Stimulated activated CD8-positive, alpha-beta memory T cell treated with anti-CD3 and anti-CD28 coated beads, Interleukin-7, amount 100 ng/mL, for 24 hours (primary cell): Measurements from ENCODE around the gene ITGA11.

Source experiments
- DNase-seq: peaks from one replicate; pipeline ENCODE4 v3.0.0-alpha.2; 2020; ENCODE audit warnings: low read depth

Gene ITGA11

DNA sequence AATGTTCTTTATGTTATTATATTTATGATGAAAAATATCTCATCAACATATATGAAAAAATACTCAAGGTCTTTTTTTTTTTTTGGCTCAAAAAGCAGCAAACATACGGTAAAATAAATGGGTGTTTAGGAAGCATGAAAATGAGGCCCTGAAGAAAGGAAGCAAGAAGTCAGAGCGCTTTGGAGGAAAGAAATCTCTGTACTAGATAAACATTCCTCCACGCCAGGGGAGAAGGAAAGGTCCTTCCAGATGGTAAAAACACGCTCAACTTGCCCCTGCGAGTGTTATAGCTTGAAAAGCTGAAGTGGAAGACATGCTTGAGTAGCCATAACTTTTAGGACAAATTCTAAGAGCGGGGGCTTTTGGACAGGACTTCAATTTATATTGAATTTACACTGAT, 101.5 kb downstream of the ITGA11 start:
- no peak for DNase-seq

DNA sequence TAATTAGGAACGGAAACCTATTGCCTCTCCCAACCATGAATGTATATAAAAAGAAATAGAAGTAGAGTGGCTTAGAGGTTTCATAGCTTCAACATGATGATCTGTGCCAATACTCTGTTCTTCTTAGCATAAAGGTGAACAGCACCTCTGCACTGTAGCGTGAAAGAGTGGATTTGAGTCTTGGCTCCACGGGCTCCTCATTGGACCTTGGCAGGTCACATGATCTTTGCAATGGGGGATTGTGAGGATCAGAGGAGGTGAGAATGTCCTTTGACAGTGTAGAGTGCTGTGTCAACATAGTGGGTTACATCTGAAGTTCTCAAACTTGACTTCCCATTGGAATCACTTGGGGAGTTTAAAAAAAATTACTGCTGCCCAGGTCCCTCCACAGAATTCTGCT, 103.0 kb downstream of the ITGA11 start:
- DNase-seq: no peak

DNA sequence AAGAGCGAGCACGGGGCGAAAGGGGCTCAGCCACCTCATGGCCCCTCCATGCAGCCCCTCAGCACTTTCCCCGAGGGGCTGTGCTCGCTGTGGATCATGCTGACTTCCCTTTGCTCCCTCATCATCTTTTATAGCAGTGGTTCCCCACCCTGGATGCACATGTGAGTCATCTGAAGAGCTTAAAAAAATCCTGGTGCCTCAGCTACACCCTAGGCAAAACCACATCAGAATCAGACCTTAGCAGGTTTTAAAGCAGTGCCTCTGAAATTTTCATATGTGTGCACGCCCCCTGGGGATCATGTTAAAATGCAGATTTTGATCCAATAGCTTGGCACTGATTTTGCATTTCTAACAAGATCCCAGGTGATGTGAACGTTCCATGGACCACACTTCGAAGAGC, 103.5 kb downstream of the ITGA11 start:
- DNase-seq: no peak

DNA sequence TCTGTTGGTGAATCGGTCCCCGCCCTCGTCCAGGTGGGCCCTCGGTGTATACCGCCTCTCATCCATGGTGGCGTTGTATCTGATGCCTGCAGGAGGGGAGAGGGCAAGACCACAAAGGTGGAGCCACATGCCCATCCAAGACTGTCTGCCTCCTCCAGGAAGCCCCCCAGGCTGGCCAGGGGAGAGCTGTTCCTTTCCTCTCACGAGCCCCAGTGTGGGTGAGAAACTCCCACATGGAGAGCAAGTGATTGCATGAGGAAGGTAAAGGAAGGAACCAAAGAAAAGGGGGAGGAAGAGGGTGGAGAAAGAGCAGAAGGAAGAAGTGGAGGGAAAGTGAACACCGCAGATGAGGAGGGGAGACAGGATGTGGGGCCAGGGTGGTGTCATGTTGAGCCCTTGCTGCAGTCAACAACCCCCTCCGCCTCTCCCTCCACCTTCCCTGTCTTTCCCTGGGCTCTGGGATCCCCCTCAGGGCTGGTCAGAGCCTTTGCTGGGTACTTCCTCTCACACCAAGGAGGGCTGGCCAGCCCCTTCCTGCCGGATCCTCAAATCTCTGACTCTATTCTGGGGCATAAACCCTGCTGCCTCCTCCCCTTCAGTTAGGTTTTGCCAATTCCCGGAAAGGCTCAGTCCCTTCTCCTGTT, 105.1 kb downstream of the ITGA11 start:
- DNase-seq: no peak

DNA sequence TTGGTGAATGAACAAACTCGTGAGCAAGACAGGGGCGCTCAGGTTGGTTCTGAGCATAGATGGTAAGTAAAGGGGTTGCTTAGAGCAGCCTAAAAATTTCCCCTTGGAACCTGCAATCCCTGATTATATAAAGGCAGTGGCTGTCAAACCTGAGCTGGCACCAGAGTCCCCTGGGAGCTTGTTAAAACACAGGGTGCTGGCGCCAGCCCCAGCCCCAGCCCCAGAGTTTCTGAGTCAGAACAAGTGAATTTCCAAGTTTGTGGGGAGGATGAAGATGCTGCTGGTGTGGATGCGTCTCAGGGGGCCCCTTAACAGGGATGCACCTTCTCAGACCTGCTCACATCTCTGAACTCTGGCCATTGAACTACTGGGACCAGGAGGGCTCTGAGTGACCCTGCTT, 106.2 kb downstream of the ITGA11 start:
- DNase-seq: no peak

DNA sequence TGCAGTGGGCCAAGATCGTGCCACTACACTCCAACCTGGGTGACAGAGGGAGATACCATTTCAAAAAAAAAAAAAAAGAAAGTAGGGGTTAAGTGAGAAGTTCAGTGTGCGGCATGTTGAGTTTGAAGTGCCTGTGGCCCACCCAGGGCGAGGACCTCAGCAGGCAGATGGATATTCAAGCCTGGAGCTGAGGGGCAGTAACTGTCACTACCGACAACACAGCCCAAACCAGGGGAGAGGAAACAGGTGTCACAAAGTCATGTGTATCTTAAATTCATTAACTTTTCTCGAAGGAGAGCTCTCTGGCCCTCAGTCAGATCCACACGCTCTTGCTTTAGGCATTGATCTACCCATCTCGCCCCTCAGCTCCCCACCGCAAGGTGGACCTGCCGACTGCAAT, 109.2 kb downstream of the ITGA11 start:
- no peak for DNase-seq

DNA sequence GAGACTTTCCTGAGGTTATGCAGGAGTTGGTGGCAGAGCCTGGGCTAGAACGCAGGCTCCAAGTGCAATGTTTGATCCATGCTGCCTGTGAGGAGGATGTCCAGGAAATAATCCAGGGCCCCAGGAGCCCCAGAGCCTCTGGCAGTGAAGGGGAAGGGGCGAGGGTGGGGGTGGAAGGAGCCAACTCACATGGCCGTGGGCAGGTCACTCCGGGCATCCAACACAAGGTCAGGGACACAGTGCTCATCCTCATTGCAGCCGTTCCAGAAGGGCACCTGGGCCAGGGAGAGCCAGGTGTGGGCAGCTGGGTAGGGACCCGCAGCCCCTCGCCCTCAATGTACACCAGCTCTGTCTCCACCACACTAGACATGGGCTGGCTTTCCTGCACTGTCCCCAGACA, 110.7 kb downstream of the ITGA11 start:
- no peak for DNase-seq

DNA sequence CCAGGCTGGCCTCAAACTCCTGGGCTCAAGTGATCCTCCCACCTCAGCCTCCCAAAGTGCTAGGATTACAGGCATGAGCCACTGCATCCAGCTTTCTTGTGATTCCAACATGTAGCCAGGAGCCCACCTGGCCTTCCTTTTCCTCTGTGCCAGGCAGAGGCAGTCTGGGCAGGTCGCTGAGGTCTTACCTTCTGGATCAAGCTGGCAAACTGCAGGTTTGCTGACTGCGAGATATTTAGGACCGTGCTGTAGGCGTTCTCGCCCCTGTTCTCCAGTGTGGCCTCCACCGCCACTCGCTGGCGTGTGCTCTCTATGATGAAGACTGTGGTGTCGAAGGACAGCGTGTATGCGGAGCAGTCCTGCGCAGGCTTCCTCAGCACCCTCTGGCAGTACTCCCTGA, 112.0 kb downstream of the ITGA11 start:
- no peak for DNase-seq

DNA sequence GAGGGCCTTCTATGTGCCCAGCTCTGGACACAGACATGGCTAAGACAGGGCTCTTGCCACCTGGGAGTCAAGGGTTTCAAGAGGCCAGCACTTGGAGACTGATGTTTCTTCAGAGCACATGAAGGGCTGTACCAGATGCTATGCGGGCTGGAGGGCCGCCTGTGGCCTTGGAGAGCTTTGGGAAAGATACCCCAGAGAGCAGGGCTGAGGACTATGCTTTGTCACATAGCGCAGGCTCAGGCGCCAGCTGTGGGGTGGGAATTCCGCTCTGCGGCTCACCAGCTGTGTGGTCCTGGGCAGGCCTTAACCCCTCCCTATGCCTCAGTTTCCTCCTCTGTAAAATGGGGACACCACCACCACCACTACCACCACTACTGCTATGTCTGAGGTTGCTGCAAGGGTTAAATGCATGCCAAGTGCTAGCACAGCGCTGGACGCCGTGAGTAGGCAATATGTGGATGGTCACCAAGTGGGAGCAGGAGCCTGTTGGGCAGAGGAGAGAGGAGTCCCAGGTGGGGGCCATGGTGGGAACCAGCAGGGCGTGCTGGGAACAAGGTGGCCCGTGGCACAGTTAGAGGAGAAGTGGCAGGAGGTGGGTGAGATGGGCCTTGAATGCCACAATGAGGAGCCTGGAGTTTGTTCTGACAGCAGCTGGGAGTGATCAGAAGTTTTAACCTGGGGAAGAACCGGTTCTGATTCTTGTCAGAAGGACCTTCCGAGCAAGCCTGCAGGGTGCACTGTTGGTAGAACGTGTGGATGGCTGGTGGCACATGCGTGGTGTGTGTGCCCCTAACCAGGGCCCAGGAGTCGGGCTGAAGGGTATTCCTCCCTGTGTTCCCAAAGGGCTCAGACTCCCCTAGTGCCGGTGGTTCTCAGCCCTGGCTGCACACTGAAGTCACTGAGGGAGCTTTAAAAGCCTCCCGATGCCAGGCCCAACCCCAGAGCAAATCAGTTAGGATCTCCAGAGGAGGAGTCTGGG, 112.7 kb downstream of the ITGA11 start:
- DNase-seq: no peak

DNA sequence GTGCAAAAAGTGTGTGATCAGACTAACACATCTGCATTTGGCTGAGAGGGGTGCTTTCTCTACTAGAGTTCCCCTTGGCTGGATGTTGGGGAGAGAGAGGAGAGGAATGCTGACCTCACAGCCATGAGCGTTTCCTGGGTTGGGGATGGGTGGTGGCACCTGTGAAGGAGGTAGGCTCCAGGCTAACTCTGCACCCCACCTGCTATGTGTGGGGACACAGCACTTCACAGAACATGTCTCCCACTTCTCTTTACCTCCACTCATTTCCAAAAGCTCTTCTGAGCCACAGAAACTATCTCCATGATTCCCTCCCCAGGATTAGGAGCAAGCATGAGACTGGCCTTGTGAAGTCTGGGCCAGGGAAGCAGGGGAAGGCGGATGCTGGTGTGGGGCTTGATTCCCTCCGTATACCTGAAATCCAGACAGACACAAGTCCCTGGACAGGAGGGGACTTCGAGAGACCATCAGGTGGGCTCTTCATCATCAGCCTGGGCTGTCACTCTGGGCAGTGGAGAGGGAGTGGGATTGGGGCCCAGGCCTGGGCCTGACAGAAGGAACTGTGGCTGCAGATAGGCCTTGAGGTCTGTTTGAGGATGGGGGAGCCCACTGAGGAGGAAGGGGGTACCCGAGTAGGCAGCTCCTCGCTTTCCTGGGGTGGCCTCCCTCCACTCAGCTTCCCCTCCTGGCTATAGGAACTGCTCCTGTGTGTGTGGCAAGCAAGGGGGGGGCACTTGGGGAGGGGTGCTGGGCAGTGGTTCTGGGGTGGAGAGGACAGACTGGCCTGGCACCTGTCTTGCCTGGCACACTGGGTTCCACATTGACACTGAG, 113.7 kb downstream of the ITGA11 start:
- no peak for DNase-seq

DNA sequence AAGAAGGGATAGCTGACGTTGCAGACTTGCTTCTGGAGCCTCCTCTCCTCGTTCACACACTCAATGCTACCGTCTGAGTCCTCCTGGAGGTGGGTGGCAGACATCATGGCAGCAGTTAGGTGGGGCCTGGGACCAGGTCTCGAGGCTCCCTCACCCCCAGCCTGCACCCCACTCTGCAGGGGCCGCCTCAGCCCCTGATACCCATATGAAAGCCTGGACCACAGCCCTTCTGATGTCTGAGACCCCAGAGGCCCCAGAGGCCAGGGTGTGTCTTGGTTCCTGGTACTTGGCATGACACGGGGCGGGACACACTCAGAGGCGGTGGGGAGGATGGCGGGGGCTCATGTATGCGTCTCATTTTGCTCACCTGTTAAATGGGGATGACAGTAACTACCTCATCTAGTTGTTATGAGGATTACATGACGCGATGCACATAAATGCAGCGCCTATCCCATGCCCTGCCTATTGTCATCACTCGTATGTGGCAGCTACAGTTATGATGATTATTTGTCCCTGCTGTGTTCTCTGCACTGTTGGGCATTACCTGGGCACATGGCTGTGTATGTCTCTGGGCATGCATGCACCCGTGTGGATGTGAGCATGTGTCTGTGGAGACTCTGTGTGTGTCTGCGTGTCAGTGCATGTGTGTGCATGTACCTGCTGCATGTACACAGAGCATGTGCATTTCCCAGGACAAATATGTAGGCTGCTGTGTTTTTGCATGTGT, 114.5 kb downstream of the ITGA11 start:
- DNase-seq: no peak

DNA sequence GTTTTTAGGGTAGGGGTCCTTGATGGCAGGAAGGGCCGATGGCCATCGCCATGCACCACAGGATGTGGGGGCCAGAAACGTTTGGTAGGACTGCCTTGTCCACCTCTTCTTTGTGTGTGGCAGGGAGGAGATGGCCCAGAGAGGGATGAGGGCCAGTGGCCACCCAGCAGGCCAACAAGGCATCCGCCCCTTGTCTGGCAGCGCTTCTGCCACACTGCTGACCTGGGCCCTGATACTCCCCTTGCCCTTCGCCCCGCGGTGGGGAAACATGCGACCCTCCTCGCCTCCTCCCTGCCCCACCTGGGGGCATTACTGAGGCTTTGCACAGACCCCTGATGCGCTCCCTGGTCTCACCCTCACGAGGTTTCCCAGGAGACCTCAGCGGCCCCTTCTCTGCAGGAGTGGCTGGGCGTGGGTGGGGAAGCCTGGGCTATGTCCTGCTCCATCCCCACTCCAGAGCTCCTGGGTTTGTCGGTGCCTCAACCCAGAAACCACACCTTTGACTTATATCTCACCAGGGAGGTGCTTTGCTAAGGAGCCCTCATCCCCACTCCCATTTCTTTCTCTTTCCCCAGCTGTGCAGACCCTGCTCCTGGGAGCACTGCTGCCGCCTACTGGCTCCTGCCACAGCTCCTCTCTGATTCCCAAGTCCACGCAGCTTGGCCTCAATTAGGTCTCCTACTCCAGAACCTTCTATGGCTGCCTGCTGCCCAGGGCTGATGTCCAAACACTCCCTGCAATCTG, 115.7 kb downstream of the ITGA11 start:
- no peak for DNase-seq

DNA sequence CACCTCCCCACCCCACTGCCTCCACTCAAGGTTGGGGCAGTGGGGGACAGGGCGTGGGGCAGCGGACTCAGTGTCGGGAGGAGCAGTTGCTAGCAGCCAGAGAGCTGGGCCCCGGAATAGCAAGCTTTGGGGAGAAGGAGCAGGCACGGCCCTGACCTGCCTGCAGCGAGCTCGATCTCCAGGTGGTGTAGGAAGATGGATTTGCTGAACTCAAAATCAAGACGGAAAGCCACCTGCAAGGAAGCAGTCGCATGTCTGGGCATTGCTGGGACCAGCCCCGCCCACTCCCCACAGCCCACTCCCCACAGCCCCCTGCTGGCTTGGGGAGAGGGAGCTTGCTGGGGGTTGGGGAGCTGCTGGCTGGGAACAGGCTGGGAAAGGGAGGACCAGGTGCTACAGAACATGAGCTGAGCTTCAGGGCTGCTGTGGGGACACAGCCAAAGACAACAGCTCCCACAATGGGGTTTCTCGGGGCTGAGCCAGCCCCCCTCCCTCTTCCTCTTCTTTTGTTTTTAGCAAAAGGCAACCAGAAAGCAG, 116.4 kb downstream of the ITGA11 start:
- no peak for DNase-seq

DNA sequence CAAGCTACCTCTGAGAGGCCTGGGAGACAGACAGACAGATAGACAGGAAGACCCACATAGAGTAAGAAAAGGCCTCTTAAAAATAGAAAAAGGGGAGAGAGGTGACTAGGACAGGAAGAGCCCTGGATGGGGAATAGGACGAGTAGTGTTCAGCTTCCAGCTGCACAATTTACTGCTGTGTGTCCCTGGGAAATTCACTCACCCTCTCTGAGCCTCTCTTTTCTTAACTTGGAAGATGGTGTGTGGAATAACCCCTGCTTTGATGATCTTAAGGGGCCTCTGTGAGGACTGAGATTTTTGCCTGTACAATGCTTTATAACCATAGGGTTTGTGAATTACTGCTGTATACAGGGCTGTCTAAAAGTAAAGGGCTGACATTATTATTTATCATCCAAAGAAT, 116.9 kb downstream of the ITGA11 start:
- no peak for DNase-seq

DNA sequence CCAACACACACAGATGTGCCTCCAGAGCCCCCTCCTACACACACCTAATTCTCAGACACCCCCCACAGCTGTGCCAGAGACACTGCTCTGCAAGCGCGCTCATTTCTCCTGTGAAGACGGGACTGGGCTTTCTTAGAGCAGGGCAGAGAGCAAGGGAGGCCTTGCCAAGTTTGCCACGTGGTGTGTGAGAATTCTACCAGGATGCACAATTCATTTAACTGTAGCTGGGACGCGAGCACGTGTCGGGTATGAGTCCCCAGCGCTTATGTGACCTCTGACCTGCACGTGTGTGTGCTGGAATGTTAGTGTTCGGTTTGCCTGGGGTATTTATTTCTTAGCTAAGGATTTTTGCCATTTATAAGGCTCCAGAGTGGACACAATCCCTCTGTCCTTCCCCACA, 117.4 kb downstream of the ITGA11 start:
- no peak for DNase-seq

DNA sequence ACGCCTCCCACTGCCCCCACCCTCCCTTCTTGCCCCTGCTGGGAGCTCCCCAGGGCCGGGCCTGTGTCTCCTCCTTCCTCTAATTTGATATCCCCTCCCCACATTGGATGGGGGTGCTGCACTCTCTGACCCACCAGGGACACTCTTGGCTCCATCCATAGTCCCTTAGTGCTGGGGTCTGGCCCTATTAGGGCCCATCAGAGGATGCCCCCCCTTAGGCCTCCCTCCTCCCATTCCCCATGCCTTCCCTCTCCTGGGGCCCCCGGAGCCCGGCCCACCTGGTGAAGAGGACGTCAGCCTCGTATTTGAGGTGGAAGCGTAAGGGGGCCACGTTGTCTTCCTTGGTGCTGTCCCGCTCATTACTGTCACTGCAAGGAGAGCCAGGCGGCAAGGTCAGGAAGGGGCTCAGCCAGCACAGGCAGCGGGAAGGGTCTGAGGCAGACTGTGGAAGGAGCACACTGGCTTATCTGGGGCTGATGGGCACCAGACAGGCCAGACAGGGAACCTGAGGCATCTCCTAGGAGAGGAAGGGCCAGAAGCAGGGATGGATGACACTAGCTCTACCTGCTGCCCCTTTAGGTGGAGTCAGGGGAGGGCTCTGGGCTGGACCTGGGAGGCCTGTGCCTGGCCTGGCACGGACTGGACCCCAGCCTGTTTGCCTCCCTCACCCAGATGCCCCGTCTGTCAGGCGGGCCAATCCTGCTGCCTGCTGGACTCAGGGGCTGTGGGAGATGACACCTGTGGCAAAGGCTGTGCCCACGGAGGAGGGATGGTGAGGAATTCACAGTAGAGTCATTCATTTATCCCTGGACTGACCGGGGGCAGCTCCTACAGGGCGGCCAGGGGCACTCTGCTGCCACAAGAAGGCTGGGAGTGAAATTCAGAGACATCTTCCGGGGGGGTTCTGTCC, 118.2 kb downstream of the ITGA11 start:
- DNase-seq: no peak

DNA sequence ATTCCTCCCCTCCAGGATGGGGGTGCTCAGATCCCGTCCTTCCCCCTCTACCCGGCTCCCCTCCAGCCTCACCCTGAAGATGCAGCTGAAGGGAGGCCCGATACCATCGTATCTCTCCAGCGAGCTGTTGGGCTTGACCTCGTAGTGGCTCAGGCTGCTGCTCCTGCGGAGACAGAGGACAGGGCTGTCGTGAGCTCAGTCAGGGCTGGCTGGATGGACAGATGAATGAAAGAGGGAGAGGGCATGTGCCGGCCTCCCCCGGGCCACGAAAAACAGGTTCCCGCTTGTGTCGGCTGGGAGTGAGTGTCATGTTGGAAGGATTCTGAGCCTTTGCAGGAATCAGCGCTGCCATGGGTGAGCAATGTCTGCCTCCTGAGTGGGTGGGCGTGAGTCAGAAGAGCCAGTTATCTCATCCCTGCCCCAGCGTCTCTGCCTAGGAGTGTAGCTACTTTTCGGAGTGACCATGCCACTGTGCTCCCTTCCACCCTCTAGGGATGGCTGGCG, 119.2 kb downstream of the ITGA11 start:
- DNase-seq: no peak

DNA sequence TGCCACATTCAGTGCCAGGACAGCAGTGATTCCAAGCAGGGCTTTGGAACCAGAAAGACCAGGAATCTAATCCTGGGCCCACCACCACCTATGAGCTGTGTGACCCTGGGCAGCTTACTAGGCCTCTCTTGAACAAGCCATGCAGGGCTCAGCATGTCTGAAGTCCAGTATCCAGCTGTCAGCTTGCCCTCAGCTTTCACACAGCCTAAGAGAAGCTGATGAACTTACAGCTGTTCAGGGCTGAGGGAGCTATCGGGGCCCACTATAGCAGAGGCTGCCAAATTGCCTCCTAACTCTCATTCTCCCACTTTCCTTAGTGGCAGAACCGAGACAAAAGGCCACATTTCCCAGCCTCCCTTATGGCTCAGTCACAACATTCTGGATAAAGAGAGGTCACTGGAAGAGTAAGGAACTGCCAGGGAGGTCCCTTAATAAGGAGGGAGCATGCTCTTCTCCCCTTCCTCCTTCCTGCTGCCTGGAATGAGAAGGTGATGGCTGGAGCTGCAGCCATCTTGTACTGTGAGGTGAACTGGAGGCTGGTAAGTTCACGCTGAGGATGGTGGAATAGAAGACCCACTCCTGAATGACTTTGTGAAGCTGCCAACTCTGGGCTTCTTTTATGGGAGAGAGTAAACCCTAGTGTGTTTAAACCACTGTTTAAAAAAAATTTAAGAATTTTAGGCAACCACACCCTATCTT, 120.0 kb downstream of the ITGA11 start:
- DNase-seq: no peak

DNA sequence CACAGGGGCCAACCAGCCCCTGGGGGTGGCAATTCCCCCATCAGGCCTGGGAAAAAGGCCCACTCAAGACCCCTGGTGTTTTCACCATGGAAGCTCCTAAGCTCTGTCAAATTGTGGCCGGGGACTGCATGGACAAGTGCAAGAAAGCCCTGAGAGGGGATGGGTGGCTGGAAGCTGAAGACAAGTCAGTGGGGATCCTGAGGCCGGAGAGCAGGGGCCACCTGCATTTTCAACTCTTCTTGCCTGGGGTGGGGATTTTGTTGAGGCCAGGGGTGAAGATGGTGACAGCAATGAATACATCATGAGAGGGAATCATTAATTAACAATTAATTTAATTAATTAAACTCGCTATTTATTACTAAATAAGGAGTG, 120.5 kb downstream of the ITGA11 start:
- no peak for DNase-seq
